ENCODE results near the gene CYB5R3. TPM values are rescaled to one million over a fixed set of nuclear protein-coding genes. Genes with fewer than 3 reads are reported as not detected.
"Not testable (repeated sequence)": the region's sequence is repeated elsewhere in the genome, so short reads cannot be mapped to it uniquely, and the experiment has no call there.

The CYB5R3 gene
- total RNA-seq, 2 experiments from 2014 or later, result 71.7 to 73.5 TPM

- CTCF ChIA-PET, result interaction anchor here (0.7 kb wide), 1 partner anchor 17 kb away, joined by 4 read pairs; no protein-coding TSS in a partner anchor
- POLR2A ChIA-PET, result interaction anchor here (0.7 kb wide), 1 partner anchor 408 kb away, joined by 5 read pairs; no protein-coding TSS in a partner anchor
These were observed 31.5 kb upstream of the CYB5R3 start for GRCh38 chr22:42680648-42681047.

DNA sequence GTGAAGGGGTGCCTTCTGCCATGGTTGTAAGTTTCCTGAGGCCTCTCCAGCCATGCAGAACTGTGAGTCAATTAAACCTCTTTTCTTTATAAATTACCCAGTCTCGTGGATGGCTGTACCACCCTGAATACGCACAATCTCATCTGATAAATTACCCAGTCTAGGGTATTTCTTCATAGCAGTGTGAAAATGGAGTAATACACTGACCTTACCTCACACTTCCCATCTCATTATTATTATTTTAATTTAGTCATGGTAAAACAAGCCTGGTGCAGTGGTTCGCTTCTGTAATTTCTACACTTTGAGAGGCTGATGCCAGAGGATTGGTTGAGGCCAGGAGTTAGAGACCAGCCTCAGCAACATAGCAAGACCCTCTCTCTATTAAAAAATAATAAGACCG is 30.5 kb upstream of the CYB5R3 start:
- POLR2A ChIA-PET, result no interaction called here
- CTCF ChIA-PET, result interaction anchor here (0.6 kb wide), 1 partner anchor 13 kb away, joined by 4 read pairs; no protein-coding TSS in a partner anchor

DNA sequence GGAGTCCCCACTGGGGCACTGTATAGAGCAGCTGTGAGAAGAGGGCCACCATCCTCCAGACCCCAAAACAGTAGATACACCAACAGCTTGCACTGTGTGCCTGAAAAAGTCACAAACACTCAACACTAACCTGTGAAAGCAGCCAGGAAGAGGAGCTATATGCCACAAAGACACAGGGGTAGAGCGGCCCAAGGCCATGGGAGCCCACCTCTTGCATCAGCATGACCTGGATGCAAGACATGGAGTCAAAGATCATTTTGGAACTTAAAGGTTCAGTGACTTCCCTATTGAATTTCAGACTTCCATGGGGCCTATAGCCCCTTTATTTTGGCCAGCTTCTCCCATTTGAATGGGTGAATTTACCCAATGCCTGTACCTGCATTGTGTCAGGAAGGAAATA is 29.7 kb upstream of the CYB5R3 start:
- CTCF ChIA-PET, result no interaction called here
- POLR2A ChIA-PET, result no interaction called here

DNA sequence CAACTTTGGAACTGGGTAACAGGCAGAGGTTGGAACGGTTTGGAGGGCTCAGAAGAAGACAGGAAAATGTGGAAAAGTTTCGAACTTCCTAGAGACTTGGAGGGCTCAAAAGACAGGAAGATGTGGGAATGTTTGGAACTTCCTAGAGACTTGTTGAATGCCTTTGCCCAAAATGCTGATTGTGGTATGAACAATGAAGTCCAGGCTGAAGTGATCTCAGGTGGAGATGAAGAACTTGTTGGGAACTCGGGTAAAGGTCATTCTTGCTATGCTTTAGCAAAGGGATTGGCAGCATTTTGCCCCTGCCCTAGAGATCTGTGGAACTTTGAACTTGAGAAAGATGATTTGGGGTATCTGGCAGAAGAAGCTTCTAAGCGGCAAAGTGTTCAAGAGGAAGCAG is 28.7 kb upstream of the CYB5R3 start:
- CTCF ChIA-PET, POLR2A ChIA-PET: not testable (repeated sequence)

- POLR2A ChIA-PET, result no interaction called here
- CTCF ChIA-PET, result no interaction called here
These were observed 26.9 kb upstream of the CYB5R3 start for GRCh38 chr22:42676059-42676607.

GRCh38 chr22:42673898-42674401 is 24.8 kb upstream of the CYB5R3 start:
- POLR2A ChIA-PET, result no interaction called here

GRCh38 chr22:42673071-42673470 is 23.9 kb upstream of the CYB5R3 start:
- POLR2A ChIA-PET, CTCF ChIA-PET: not testable (repeated sequence)

More at GRCh38 chr22:42673898-42674401, 24.8 kb upstream of the CYB5R3 start:
- CTCF ChIA-PET, result no interaction called here

GRCh38 chr22:42670921-42671709 is 21.9 kb upstream of the CYB5R3 start:
- ChIA-PET POLR2A (interaction anchor here (0.7 kb wide), 1 partner anchor 185 kb away, joined by 3 read pairs; no protein-coding TSS in a partner anchor), CTCF (no interaction called here)

- ChIA-PET CTCF (no interaction called here), POLR2A (no interaction called here)
These were observed 20.9 kb upstream of the CYB5R3 start for GRCh38 chr22:42670046-42670445.

GRCh38 chr22:42666393-42666792 is 17.2 kb upstream of the CYB5R3 start:
- CTCF ChIA-PET, result interaction anchor here (0.8 kb wide), 1 partner anchor 13 kb away, joined by 4 read pairs; no protein-coding TSS in a partner anchor

DNA sequence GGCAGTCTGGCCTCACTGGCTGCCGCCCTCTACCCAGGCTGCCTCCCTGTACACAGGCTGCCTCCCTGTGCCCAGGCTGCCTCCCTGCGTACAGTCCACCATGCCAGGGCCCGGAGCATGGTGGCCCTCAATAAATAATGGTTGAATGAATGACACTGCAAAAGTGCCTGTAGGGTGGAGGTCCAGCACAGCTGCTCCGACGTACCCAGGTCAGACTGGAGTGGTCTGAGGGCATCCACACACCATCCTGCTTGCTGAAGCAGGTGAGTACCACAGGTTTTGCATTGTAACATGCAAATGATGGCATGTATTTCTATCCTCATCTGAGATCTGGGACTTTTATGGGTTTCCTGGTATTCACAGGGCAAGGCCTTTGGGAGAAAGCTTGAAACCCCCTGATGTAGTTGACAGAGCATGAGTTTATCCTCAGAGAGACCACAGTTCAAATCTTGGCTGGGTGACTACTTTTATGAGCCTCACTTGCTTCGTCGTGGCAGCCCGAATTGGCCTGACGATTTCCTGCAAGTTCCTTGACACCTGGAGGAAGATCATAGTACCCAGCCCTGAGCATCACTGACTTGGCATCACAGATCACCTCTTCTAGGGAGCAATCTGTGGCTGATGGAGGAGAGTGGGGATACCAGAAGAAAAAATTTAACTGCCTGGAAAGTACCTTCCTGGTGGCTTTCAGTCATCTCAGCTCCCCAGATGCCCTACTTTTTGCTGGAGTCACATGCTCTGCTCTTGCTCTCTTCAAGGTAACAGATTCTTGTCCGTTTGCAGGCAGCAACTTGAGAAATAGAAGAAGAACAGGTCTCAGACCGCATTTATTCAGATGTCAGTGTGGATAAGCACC is 16.0 kb upstream of the CYB5R3 start:
- POLR2A ChIA-PET, result no interaction called here
- CTCF ChIA-PET, result no interaction called here

More at GRCh38 chr22:42666393-42666792, 17.2 kb upstream of the CYB5R3 start:
- POLR2A ChIA-PET, result interaction anchor here (0.7 kb wide), 1 partner anchor 49 kb away, joined by 5 read pairs; no protein-coding TSS in a partner anchor

DNA sequence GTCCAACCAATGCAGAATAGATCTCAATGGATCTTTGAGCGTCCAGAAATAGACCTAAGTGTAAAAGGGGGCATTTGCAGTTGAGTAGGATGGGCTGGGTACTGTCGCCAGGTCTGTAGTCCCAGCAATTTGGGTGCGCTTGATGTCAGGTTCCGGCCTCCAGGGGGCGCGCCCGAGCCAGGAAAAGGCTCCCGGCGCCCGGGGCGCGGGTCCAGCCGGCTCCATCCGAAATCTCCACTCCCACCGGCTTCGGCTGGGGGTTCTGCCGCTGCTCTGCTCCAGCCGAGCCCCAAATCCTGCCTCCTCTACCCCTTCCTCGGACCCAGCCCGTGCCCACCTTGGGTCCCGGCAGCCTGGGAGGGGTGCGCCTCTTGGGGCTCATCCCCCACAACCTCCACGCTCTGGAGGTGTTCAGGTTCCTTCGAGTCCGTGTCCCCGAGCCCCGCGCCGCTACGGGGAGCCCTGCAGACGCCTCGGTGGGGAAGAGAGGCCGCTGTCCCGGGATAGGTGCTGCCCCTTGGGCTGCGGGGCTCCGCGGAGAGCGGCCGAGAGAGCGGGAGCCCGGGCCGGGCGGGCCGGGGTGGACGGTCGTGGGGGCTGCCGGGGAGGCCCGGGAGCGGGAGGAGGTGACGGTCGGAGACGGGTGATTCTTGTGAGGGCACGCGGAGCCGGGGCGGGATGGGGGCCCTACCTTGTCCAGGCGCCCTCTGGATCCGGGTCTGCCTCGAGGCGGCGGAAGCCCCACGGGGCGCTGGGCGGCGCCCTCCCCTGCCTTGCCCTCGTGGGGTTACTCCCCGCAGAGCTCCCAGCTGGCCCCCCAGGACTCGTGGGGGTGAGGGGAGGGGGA is 13.0 kb upstream of the CYB5R3 start:
- CTCF ChIA-PET, result no interaction called here
- POLR2A ChIA-PET, result no interaction called here

- ChIA-PET CTCF (no interaction called here), POLR2A (interaction anchor here (0.7 kb wide), 1 partner anchor 236 kb away, joined by 4 read pairs; no protein-coding TSS in a partner anchor)
These were observed 7.4 kb upstream of the CYB5R3 start for GRCh38 chr22:42656578-42656977.

GRCh38 chr22:42655693-42656092 is 6.5 kb upstream of the CYB5R3 start:
- POLR2A ChIA-PET, result no interaction called here
- CTCF ChIA-PET, result no interaction called here

- ChIA-PET POLR2A (no interaction called here), CTCF (no interaction called here)
These were observed 5.4 kb upstream of the CYB5R3 start for GRCh38 chr22:42654436-42655073.

DNA sequence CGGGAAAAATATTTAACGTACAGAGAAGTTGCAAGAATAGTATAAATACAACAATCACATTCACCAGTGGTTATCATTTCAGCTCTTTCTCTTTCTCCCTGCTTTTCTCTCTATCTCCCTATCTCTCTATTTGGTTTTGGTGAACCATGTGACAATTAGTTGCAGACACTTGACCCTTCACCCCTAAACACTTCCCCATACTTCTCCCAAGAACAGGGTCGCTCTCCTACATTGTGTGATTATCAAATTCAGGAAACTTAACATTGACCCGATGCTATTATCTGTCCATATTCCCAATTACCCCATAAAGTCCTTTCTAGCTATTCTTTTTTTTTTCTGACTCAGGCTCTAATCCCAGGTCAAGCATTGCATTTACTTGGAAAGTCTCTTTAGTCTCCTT is 4.8 kb upstream of the CYB5R3 start:
- ChIA-PET POLR2A (no interaction called here), CTCF (interaction anchor here (0.6 kb wide), 1 partner anchor 197 kb away, joined by 3 read pairs; no protein-coding TSS in a partner anchor)

DNA sequence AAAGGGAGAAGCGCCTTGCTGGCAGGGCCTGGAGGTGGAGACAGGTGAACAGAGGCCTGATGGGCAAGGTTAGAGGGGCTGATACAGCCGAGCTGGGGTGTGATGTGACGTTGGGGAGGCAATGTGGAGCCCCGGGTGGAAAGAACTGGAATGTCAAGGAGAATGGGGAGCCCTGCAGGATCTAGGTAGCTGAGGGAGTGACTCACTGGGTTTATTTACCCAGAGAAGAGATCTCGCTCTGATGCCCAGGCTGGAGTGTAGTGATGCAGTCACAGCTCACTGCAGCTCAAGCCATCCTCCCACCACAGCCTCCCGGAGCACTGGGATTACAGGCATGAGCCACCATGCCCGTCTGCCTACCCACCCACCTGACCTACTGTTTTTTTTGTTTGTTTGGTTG is 1.9 kb upstream of the CYB5R3 start:
- CTCF ChIA-PET, result interaction anchor here (0.7 kb wide), 1 partner anchor 29 kb away, joined by 3 read pairs; no protein-coding TSS in a partner anchor

More for the DNA sequence above, 1.9 kb upstream of the CYB5R3 start:
- POLR2A ChIA-PET, result no interaction called here

All from activated CD8-positive, alpha-beta memory T cell treated with anti-CD3 and anti-CD28 coated beads for 36 hours (primary cell).